ENCODE results near the gene TENT5D. TPM values are rescaled to one million over a fixed set of nuclear protein-coding genes. Genes with fewer than 3 reads are reported as not detected.
"Not testable (repeated sequence)": the region's sequence is repeated elsewhere in the genome, so short reads cannot be mapped to it uniquely, and the experiment has no call there.

The TENT5D gene
- total RNA-seq, 2 donors from 2014 or later = not detected

GRCh38 chrX:80430826-80431504, 10.7 kb downstream of the TENT5D start:
- no peak overlapping the region for H3K4me3 ChIP-seq
- H3K27me3 ChIP-seq = no peaks in the 10 kb centered on the region
- peaks cover 0 to 3% of the 10 kb centered on the region in 2 donors for H3K9me3 ChIP-seq
- TF ChIP-seq CTCF (IDR thresholded peaks at IDR 0.05) = peak in 1 of 2 donors; percentile 24
- no peaks in the 10 kb centered on the region for H3K4me1 ChIP-seq
- no peak overlapping the region for H3K27ac ChIP-seq
- no peaks in the 10 kb centered on the region for H3K36me3 ChIP-seq
- DNase-seq (ENCODE audit: low spot score) = no peak

GRCh38 chrX:80431505-80431832, 11.2 kb downstream of the TENT5D start:
- no peak overlapping the region for H3K4me3 ChIP-seq
- no peak for TF ChIP-seq CTCF (IDR thresholded peaks at IDR 0.05)
- no peaks in the 10 kb centered on the region for H3K36me3 ChIP-seq
- no peak for DNase-seq (ENCODE audit: low spot score)
- H3K4me1 ChIP-seq = no peaks in the 10 kb centered on the region
- H3K27ac ChIP-seq = no peak overlapping the region
- no peaks in the 10 kb centered on the region for H3K27me3 ChIP-seq
- no peaks in the 10 kb centered on the region for H3K9me3 ChIP-seq

DNA sequence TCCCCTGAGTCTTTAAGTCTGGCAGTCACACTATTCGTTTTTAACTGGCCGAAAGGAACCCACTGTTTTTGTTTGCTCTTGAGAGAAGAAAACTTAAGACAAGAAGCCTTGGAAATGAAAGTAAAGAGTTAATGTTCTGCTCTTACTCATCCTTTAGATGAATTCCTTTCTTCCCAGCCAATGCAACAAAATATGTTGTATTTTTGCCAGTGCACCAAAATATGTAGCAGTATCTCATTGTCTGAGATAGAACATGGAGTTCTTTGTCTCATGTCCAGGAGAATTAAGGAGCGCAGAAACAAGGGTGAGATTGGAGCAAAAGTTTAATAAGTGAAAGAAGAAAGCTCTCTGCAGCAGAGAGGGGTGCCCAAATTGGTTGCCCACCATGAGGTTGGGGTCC, 12.2 kb downstream of the TENT5D start:
- Histone ChIP-seq H3K27me3 (no peaks in the 10 kb centered on the region), H3K4me1 (no peaks in the 10 kb centered on the region), H3K4me3 (no peak overlapping the region), H3K27ac (no peak overlapping the region), H3K36me3 (no peaks in the 10 kb centered on the region), H3K9me3 (no peaks in the 10 kb centered on the region)
- DNase-seq (ENCODE audit: low spot score) = no peak
- no peak for TF ChIP-seq CTCF (IDR thresholded peaks at IDR 0.05)

DNA sequence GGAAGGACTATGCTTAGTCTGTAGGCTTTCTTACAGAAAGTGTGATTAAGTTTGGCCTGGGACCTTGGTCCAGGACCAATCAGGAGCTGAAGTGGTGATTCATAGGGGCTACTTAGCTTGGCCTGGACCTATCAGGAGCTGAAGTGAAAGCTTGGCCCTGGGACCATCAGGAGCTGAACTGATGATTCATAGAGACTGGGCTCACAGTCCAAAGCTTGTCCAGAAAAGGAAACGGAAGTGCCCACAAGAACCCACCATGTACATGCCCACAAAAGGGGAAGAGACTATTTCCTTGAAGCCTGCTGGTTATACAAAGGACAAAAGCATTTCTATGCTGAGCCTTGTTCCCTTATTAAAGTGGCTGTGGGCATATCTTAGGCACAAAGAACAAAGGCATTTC, 12.6 kb downstream of the TENT5D start:
- no peak overlapping the region for H3K4me3 ChIP-seq
- no peak for TF ChIP-seq CTCF (IDR thresholded peaks at IDR 0.05)
- H3K27ac ChIP-seq = no peak overlapping the region
- H3K9me3 ChIP-seq = no peaks in the 10 kb centered on the region
- H3K4me1 ChIP-seq = no peaks in the 10 kb centered on the region
- H3K27me3 ChIP-seq = no peaks in the 10 kb centered on the region
- no peaks in the 10 kb centered on the region for H3K36me3 ChIP-seq
- DNase-seq (ENCODE audit: low spot score) = peak; percentile 67

- not testable (repeated sequence) for H3K27me3 ChIP-seq; H3K4me3 ChIP-seq; H3K36me3 ChIP-seq; H3K27ac ChIP-seq; H3K4me1 ChIP-seq; DNase-seq (ENCODE audit: low spot score)
- H3K9me3 ChIP-seq = peaks cover 0 to 23% of the 10 kb centered on the region in 2 donors
Measured at GRCh38 chrX:80468166-80468565, 47.9 kb downstream of the TENT5D start.

DNA sequence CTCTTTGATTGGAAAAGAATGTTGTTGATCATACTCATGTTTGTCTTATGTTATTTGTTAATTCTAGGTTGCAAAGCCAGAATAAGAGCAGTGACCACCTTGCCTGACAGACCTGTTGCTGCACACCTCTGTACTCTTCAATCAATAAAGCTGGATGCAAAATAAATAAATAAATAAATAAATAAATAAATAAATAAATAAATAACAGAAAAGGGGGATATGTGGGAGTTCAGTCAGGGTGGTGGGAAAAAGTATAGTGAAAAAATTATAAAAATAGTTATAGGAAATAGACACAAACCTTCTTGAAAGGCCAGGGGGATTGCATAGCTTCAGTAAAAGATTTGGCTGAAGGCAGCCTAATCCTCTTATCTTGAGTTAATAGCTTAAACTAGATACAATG, 51.3 kb downstream of the TENT5D start:
- no peak overlapping the region for H3K27ac ChIP-seq
- no peak overlapping the region for H3K4me3 ChIP-seq
- no peaks in the 10 kb centered on the region for H3K36me3 ChIP-seq
- no peaks in the 10 kb centered on the region for H3K27me3 ChIP-seq
- no peak for DNase-seq (ENCODE audit: low spot score)
- no peak for TF ChIP-seq CTCF (IDR thresholded peaks at IDR 0.05)
- H3K4me1 ChIP-seq = no peaks in the 10 kb centered on the region
- peaks cover 0 to 26% of the 10 kb centered on the region in 2 donors for H3K9me3 ChIP-seq
